ENCODE data around the gene CTNNA2.

CTNNA2 gene

DNA sequence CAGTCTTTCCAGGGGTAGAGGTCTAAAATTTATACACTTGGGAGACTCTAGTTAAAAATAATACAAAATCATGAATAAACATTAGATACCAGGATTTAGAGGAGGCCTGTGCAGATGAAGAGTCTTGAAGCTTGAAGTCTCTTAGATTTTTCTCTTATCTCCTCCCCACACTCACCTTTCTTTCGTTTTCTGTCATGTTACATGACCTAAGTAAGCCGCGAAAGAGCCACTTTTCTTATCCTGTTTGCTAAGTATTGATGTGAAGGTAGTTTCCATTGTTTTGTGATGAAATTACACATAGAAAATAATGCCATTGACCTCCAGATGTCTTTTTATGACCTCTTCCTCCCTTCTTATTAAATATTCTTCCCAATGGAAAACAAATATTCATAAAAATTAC, 423.9 kb downstream of the CTNNA2 start:
- DNase-seq = no peak

- DNase-seq = no peak
Measured at GRCh38 chr2:79938648-79939047, 425.8 kb downstream of the CTNNA2 start.

DNA sequence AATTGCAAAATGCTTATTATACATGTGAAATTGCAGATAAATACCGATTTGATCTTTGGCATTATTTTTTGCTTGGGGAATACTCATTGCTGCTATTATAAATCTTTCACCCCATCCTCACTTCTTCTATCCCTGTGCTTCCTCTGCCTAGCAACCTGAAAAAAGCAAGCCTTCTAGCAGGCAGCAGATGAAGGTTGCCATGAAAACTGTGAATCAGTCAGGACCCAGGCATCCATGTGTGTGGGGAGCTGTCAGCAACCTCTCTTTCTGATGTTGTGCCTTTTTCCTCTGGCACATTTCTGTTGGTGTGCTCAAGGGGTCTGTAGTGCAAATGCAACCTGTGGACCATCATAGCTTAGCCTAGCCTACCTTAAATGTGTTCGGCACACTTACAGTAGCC, 427.5 kb downstream of the CTNNA2 start:
- DNase-seq = no peak

DNA sequence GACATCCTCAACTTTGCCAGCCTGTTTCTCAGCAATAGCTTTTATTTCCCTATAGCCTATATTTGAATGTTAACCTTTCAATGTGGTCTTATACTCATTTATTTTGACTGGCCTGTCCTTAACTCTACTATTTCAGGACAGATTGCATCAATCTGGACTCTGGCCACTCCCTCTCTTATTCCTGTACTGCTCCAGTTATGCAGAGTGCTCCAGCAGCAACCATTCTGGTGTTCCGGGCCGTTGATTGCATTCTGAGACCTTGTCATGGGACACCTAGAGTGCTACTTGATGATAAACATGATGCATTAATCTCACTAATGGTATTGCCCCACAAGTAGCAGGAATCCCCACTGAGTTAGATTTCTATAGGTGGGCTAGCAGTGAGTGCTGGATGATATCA, 428.3 kb downstream of the CTNNA2 start:
- DNase-seq = no peak

- no peak for DNase-seq
Measured at GRCh38 chr2:79944205-79944604, 431.4 kb downstream of the CTNNA2 start.

DNA sequence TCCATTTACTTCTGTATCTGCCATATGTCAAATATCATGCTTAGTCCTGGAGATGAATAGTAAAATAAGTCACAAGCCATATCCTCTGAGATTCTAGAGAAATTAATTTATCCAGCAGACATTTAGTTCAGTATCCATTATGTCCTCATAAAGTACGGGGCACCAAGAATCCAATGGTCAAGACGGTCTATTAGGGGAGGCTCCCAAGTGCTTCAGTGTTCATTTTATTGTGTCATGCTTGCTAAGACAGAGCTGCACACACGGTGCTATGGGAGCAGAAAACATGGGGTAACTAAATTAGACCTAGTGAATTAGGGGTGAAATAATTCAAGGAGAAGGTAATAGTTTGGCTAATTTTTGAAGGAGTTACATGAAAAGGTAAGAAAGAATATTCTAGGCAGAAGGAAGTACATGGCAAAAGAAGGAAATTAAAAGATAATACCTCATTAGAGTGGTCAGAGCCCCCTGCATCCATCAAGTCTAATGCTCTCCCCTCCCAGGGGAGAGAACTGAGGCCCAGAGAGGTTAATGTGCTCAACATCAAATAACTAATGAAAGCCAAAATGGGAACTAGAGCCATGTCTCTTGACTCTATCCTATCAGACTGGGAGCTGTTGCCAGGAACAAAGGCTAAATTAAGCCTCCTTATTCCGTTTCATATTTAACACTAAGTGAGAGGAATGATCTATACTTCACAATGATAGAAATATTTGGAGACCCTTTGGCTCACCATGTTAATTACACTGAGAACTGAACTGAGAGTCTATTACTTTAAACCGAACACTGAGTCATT, 433.0 kb downstream of the CTNNA2 start:
- DNase-seq = no peak

DNA sequence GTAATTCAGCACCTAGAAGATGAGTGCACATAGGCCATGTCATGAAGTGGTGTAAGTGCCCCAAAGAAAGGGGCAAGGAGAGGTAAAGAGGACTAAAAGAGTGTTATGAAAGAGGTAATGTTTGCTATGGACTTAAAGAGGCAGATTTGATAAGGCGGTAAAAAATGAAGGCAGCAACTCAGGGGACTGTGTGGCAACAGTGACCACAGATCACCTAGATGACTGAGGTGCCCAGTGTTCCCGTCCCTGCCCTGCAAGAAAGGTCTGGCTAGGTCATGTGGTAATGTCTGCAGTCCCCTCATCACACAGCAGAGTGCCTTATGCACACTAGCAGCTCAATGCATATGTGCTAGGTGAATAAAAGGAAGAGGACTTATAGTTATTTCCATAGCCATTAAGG, 434.9 kb downstream of the CTNNA2 start:
- no peak for DNase-seq

- no peak for DNase-seq
Measured at GRCh38 chr2:79950526-79950925, 437.7 kb downstream of the CTNNA2 start.

DNA sequence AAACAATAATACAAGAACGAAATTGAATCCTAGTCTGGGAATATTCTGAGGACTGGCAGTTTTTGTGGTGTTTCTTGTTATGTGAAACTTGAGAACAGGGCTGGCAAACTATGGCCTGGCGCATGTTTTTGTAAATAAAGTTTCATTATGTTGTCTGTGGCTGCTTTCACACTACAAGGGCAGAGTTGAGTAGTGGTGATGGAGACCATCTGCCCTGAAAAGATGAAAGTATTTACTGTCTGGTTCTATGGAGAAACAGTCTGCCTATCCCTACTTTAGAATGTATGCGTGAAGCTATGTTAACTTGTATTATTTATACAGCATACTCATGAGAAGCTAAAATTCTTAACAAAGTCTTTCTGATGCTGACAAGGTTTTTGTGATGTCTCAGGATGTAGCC, 439.8 kb downstream of the CTNNA2 start:
- DNase-seq = no peak

DNA sequence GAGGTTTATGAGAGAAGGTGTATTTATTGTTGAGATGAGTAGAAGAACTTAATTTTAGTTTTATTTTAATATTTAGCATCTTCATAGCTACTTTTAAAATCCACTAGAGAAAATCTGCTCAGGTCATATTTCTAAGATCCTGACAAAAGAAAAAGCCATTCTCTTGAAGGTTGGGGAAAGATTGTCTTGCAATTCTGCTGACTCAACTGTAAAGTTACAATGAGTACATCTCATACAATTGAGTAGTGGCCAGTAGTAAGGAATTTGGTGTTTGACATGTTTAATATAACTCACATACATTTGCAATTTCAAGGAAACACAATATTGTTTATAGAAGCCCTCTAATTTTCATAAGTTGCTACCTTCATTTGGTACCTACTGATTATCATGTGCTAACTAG, 447.2 kb downstream of the CTNNA2 start:
- DNase-seq = no peak

DNA sequence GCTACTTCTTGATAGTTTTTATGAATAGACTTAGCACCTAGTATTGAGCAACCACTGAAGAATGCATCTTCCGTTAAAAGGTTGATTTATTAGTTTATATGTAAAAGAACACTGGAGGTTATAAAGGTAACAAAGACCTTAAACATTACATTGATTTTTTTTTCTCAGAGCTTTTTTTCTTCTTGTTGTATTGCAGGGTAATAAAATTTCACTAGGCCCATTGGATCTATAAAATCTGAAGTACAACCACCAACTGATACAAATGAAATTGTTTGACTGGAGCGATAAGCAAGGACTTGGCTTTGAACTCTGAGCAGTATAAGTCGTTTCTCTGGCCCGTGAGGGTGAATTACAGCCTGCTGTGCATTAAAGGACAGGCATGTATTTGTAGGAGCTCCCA, 447.7 kb downstream of the CTNNA2 start:
- DNase-seq = no peak

DNA sequence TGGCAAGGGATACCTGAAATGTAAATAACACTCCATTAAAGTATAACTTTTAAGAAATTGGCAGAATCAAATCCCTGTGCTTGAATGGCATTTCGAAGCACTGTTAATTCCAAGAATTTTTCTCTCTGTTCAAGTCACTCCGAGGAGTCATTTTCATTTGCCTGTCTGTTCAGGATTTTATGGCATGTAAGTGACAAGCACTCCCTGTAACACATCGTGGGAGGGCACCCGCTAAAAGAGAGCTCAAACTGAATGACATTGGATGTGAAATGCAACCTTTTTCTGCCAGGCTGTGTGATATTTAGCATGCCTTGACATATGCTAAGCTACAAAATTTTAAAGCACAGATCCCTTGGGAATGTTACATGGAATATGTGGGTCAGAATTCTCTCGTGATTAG, 452.1 kb downstream of the CTNNA2 start:
- no peak for DNase-seq

- no peak for DNase-seq
Measured at GRCh38 chr2:79966369-79966768, 453.5 kb downstream of the CTNNA2 start.

DNA sequence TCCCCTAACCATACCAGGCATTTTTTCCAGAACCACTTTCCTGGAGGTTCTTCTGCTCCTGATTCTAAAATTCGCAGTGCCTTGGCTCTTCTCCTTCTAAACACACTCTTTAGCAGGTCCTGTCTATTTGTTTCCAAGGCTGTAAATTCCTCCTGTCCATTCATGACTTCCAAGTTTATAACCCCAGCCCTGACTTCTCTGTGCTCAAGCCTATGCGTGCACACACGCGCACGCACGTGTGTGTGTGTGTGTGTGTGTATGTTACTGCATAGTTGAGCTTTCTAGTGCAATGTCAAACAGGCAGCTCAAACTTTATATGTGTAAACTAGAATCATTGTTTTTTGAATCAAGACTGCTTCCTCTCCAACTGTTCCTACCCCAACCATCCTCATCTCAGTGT, 454.0 kb downstream of the CTNNA2 start:
- DNase-seq = no peak

DNA sequence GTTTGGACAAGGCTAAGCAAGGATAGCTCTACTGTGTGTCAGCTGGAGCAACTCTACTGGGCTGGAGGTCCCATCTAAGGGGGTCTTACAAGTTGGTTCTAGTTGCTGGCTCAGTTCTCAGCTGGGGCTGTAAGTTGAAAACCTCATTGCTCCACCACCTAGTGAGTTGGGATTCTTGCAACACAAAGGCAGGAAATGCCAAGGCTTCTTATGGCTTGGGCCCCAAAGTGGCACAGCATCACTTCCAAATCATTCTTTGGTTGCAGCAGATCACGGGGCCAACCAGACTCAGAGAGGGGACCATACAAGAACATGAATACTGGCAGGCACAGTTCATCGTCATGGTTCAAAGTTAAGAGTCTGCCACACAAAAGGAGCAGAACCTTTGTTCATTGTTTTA, 459.0 kb downstream of the CTNNA2 start:
- no peak for DNase-seq

DNA sequence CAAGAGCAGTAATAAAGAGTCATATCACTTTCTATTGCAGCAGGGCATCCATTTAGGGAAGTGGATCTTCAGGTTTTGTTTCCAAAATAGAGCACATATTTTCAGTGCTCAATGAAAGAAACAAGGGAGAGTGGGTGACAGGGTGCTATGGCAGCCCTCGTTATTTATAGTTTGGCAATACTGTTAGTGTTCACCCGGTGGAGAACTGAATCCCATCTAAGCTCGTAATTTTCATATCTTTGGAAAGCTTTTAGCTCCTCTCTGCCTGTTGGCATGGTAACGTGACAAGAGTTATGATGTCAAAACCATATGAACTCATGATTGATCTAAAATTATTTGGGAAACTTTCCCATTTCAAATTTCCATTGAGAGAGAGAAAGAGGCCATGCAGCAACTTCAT, 459.8 kb downstream of the CTNNA2 start:
- no peak for DNase-seq

GRCh38 chr2:79975791-79976565, 463.1 kb downstream of the CTNNA2 start:
- no peak for DNase-seq

DNA sequence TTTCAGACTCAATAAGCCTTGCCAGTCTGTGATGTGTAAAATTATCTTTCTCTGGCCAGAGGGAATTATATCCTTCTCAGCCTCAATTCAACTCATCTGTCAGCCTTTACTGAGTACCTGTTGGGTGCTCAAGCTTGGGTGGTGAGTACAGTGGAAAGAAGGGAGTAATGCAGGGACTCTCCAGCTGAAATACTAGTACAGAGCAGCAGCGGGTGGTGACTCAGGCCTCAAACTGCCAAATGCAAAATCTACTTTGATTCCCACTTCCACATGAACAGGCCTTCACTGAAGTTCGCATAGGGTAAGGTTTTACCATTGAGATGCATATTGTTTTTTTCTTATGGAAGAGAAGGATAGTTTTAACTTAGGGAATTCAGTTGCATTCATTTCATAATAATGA, 464.9 kb downstream of the CTNNA2 start:
- no peak for DNase-seq

- no peak for DNase-seq
Measured at GRCh38 chr2:79980116-79980515, 467.3 kb downstream of the CTNNA2 start.

- no peak for DNase-seq
Measured at GRCh38 chr2:79980816-79981215, 468.0 kb downstream of the CTNNA2 start.

DNA sequence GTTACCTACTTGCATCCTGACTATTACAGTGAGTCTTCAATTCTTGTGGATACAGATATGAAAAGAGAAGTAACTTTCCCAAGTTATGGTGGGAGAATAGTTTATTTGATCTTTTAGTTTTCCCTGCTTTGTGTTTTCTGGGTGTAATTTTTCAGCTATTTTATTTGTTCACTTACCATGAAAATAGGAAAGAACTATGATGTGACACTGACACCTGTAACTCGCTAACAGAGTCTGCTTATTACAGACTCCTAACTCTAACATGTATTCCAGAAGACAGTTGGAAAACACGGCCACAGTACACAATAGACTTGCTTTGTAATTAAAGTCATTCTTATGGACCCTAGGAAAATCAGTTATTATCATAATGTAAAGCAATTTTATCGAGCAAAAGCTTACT, 468.5 kb downstream of the CTNNA2 start:
- DNase-seq = no peak

DNA sequence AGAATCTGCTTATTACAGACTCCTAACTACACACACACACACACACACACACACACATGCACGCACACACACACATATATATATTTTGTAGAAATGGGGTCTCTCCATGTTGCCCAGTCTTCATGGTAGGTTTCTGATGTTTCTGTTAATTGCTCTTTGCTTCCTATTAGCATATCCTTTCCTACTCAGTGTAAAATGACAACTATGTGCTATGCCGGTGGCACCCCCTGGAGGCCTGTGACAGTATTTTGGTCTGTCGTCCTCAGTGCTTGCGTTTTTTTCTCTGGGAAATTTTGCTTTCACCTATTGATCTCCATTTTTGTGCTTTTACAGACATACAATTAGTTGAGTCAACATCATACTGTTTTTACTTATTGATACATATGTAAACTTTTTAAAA, 469.6 kb downstream of the CTNNA2 start:
- peak; percentile 1 for DNase-seq

DNA sequence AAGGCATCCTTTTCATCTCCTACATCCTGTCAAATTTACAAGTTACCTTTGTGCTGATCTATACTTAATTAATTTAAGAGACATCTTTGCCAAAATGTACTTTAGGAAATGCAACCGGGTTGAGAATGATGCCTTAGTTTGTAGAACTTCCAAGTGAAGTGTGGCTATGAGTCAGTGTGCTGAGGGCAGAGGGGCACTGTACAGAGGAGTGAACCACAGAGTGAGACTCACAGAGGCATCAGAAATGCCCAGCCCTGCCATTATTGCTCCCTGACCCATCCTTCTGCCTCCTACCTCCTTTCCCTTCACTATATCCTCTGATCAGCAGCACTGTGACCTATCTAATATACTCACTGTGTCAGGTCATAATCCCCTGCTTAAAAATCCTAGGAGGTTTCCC, 471.6 kb downstream of the CTNNA2 start:
- DNase-seq = no peak

DNA sequence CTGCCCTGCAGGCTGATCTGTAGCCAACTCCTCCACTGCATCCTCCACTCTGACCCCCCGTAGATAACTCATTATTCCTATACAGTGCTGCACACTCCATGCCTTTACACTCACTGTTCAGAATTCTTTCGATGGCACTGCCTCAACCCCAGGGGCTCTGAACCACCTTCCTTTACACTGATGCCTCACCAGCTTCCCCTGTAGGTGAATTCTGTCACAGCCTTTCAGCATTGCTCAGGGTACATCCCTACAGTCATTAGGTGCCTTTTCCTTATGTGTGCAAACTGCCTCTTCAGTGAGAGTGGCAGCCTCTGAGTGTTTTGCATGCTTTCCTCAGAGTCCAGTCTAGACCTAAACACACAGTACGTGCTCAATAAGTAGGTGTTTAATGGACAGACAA, 472.3 kb downstream of the CTNNA2 start:
- no peak for DNase-seq

GRCh38 chr2:79985571-79985970, 472.7 kb downstream of the CTNNA2 start:
- no peak for DNase-seq

Data from COR-L47 (cell line).